Left hindlimb (tissue), 1 donor: ENCODE data around the gene ARHGAP32.
"Not testable (repeated sequence)": the region's sequence is repeated elsewhere in the genome, so short reads cannot be mapped to it uniquely, and the experiment has no call there.

Experiments used
- DNase-seq: peaks from one replicate; pipeline ENCODE4 v3.0.0-alpha.2; 2018

The ARHGAP32 gene

DNA sequence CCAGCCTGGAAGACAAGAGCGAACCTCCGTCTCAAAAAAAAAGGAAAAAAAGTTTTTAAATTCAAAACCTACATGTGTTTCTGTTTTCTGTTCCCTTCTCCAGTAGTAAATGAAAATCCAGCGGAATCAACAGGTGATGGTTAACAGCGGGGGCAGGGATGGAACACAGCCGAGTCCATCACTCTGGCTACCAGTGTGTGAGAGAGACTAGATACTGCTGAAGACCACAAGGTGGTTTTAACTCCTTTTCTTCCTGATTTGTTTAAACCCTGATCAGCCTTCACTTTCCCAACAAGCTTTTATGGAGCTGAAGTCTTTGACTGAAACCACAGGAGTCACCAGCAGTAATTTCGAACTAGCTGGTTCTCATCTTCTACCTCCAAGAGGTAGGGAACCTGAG is 3.6 kb upstream of the ARHGAP32 start:
- no peak for DNase-seq

DNA sequence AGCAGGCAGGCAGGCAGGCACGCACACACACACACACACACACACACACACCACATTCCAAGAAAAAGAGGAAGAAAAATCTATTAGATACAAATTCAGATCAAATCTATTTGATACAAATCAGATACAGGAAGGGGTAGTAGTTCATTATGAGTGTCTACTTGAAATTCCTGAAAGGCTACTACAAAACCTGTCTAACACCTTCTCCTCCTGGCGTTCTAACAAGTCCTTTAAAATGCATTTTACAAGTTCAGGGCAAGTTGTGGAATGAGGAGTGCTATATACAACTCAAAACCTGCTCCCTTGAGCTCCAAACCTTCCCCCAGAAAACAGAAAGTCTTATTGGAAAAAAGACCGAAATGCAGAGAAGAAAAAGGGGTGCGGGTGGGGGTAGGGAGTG is 476 bp downstream of the ARHGAP32 start:
- no peak for DNase-seq

DNA sequence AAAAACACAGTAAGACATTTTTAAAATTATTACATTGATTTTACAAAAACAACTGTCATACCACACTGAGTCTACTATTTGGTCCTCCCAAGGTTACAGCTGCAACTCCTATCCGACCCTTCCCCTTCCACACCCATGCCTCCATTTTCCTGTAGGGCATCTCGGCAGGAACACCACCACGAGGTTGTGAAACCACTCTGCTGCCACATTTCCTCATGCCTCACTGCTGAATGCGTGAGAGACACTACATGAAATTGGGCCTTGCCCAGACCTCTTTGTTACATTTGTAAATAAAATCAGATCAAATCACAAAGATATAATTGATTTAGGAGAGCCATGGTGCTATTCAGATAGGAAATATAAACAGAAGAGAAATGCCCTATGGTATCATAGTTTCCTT is 2.0 kb downstream of the ARHGAP32 start:
- no peak for DNase-seq

GRCh38 chr11:129189646-129190045 is 2.5 kb downstream of the ARHGAP32 start:
- DNase-seq, result no peak

GRCh38 chr11:129185082-129185481 is 7.0 kb downstream of the ARHGAP32 start:
- DNase-seq, result not testable (repeated sequence)

GRCh38 chr11:129184581-129184980 is 7.5 kb downstream of the ARHGAP32 start:
- DNase-seq, result no peak

DNA sequence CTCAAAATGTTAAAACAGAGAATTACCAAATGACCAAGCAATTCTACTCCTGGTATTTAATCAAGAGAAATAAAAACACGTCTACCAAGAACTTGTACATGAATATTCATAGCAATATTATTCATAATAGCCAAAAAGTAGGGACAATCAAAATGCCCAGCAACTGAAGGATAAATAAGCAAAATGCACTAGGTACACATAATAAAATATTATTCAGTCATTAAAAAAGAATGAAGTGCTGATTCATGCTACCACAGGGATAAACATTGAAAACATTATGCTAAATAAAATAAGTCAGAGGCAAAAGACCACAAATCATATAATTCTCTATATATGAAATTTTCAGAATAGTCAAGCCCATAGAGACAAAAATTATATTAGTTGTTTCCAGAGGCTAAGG is 24.8 kb downstream of the ARHGAP32 start:
- DNase-seq, result no peak

- no peak for DNase-seq
Measured at GRCh38 chr11:129163714-129164164, 28.4 kb downstream of the ARHGAP32 start.

GRCh38 chr11:129157080-129157479 is 35.0 kb downstream of the ARHGAP32 start:
- DNase-seq, result not testable (repeated sequence)

GRCh38 chr11:129155745-129156144 is 36.4 kb downstream of the ARHGAP32 start:
- no peak for DNase-seq

- DNase-seq, result no peak
Measured at GRCh38 chr11:129148487-129148886, 43.6 kb downstream of the ARHGAP32 start.

DNA sequence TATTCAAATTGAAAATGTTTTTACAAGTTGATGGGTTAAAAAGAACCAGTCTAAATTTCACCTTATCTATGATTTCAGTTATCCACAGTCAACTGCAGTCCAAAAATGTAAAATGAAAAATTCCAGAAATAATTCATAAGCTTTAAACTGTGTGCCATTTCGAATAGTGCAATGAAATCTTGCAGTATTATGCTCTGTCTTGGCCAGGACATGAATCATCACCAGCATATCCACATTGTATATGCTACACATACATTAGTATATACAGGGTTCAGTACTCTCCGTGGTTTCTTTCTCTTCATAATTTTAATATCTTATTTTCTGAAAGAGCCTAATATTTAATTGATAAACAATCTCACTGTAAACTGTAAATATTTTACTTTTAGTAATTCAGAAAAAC is 45.9 kb downstream of the ARHGAP32 start:
- no peak for DNase-seq

- DNase-seq, result no peak
Measured at GRCh38 chr11:129145276-129145675, 46.8 kb downstream of the ARHGAP32 start.

- DNase-seq, result no peak
Measured at GRCh38 chr11:129144256-129144655, 47.9 kb downstream of the ARHGAP32 start.

DNA sequence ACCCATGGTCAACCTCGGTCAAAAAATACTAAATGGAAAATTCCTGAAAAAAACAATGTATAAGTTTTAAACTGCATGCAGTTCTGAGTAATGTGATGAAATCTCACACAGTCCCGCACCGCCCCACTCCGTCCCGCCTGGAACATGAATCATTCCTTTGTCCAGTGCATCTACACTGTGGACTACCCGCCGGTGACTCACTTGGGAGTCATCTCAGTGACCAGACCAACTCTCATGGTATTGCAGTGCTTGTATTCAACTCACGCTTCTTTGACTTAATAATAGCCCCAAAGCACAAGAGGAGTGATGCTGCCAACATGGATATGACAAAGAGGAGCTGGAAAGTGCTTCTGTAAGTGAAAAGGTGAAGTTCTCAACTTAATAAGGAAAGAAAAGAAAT is 48.8 kb downstream of the ARHGAP32 start:
- DNase-seq, result peak; percentile 67

DNA sequence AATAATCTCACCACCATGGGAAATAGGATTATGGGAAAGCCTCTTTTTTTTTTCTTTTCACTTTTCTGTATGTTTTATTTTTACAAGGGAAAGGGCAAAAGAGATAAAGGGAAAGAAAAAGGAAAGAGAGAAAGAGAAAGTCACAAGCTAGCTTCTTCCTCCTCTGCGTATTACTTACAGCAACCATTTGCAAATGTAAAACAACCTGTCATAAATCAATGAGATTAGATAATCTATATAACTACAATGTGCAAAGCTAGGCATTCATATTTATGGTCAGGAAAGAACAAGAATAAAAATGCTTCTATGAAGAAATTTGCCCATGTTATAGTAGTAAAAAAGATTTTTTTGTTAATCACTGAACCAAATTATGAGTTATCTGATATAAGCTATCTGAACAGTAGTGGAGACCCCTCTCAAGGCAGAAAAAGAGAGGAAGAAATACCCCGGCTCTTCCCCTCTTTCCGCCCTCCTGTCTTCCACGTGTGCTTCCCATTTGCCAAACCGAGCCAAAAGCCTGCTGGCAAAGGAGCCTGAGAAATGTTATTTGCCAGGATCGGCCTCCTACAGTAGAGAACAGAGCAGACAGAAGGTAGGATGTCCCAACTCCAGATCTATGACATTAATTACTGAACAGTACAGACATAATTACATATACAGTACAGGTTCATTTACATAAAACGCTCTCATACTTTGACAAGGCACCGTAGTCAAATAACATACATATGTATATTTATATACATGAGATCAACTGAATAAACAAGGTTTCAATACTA is 50.2 kb downstream of the ARHGAP32 start:
- DNase-seq, result no peak

DNA sequence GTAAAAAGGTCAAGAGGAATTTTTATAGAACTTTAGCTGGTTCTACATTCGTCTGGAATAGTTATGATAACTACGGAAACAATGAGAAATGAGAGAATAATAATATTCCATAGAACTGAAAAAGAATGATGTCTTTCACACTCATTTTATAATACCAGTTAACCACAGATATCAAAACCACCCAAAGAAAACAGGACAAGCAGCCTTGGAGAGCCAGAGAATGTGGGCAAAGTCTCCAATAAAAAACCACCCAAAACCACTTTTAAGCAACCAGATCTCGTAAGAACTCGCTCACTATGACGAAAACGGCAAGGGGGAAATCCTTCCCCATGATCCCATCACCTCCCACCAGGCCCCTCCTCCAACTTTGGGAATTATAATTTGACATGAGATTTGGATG is 60.8 kb downstream of the ARHGAP32 start:
- DNase-seq, result no peak

GRCh38 chr11:129128881-129129620 is 63.1 kb downstream of the ARHGAP32 start:
- not testable (repeated sequence) for DNase-seq

GRCh38 chr11:129119036-129119435 is 73.1 kb downstream of the ARHGAP32 start:
- DNase-seq, result no peak

DNA sequence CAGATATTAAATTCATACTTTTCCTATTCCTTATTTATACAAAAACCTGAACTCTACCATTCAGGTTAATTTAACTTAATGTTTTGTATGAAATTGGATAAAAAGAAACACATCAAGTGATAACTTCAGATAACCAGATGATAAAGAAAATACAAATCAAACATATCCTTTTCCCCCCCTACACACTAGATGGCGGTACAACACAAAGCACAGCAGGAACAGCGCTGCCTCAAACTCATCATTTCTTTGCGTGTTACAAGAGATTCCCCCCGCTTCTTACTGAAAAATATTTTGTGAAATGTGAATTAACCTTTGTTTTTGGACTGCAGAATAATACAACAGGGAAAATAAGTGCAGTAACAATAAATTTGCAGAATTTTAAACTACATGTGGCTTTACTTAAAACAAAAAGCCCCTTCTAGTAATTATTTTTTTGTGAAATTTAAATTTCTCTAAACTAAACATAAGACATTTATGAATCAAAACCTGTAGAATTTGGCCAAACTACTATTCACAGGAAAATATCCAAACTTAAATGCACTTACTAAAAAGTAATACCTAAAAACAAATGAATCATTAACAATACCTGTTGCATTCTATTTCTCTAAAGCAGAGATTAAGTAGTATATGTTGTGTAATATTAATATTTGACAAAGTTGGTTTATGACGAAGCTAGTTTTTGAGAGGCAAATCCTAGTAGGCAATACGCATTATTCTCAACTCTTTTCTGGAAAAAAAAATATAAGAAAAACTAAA is 74.4 kb downstream of the ARHGAP32 start:
- DNase-seq, result peak; percentile 42

- DNase-seq, result no peak
Measured at GRCh38 chr11:129115652-129116586, 76.2 kb downstream of the ARHGAP32 start.

DNA sequence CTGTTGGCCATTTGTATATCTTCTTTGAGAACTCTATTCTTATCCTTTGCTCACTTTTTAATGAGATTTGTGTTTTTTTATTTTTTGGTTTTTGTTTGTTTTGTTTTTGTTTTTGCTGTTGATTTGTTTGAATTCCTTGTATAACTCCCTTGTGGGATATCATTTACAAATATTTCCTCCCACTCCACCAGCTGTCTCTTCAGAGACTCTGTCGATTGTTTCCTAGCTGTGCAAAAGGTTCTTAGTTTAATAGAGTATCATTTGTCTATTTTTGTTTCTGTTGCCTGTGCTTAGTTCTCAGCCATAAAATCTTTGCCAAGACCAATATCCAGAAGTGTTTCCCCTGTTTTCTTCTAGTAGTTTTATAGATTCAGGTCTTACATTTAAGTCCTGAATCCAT is 82.4 kb downstream of the ARHGAP32 start:
- no peak for DNase-seq
